GM12878 (cell line): ENCODE data around the gene OTUB2. TPM values are rescaled to one million over a fixed set of nuclear protein-coding genes. Genes with fewer than 3 reads are reported as not detected.

Source experiments
- ATAC-seq: fragments of 200-7000 bp; cut with Tn5 transposase; 3 replicates; pipeline ENCODE4 v1.9.1; 2020; ENCODE audit warnings: mild to moderate bottlenecking, moderate library complexity
- BruUV-seq: library from RNA; stranded (reverse); fragments of 400-500 nt; replicated peaks from 2 replicates; lab custom pipeline; 2021; lab: Mats Ljungman, UMichigan
- CTCF ChIA-PET: fragments of 300-600 bp; sonication (Branson Sonifier 250); formaldehyde crosslinking; extraction: SDS; loops from one replicate; lab custom pipeline; 2021; ENCODE audit warnings: inconsistent platforms; lab: Yijun Ruan, JAX
- POLR2A ChIA-PET: fragments of 350-600 bp; formaldehyde crosslinking; extraction: SDS; loops from one replicate; lab custom pipeline; 2021; ENCODE audit warnings: inconsistent platforms; lab: Charles Lee
- RAD21 ChIA-PET: fragments of 300-600 bp; sonication (Branson Sonifier 250); formaldehyde crosslinking; loops from one replicate; lab custom pipeline; 2023; ENCODE audit warnings: antibody characterized with exemption; ENCODE audit not compliant: unreplicated experiment; lab: Charles Lee
- SMC1A ChIA-PET: fragments of 300-600 bp; sonication (Branson Sonifier 250); formaldehyde crosslinking; loops from one replicate; lab custom pipeline; 2023; ENCODE audit not compliant: unreplicated experiment, uncharacterized antibody; lab: Charles Lee
- DNase-seq: peaks from one replicate; pipeline ENCODE4 v3.0.0-alpha.2; 2011; ENCODE audit warnings: low read depth, low spot score
- FAIRE-seq: peaks from 3 replicates; lab custom pipeline; 2011; peaks lifted over from hg19 to GRCh38; lab: Jason Lieb, UNC
- H2AFZ ChIP-seq: 2 replicates; pipeline ENCODE4 v1.6.0; 2011; ENCODE audit warnings: low read depth, low read length, control low read depth; ENCODE audit not compliant: control insufficient read depth
- H3K27ac ChIP-seq: 2 replicates; pipeline ENCODE4 v1.5.1; 2011; ENCODE audit warnings: control low read depth; ENCODE audit not compliant: control insufficient read depth, insufficient read depth
- H3K27me3 ChIP-seq, 2 experiments: replicated peaks in 1 of 2; 2 replicates each; pipeline versions ENCODE4 v1.6.0 to v1.6.1; 2011; ENCODE audit warnings: low read length in 1 of 2; ENCODE audit not compliant: control insufficient read depth in 2 of 2, insufficient read depth in 2 of 2
- H3K36me3 ChIP-seq, 2 experiments: 2 replicates each; pipeline ENCODE4 v1.5.1; 2011; ENCODE audit warnings: low read length in 1 of 2; ENCODE audit not compliant: control insufficient read depth in 2 of 2, insufficient read depth in 2 of 2
- H3K4me1 ChIP-seq: 2 replicates; pipeline ENCODE4 v1.6.1; 2011; ENCODE audit warnings: mild to moderate bottlenecking, low read length, moderate library complexity, mixed read lengths; ENCODE audit not compliant: control insufficient read depth, insufficient read depth
- H3K4me2 ChIP-seq: 2 replicates; pipeline ENCODE4 v1.6.0; 2011; ENCODE audit warnings: control low read depth; ENCODE audit not compliant: control insufficient read depth, insufficient read depth
- H3K4me3 ChIP-seq: fragments of 200-600 bp; sonication (generic); 2 replicates; pipeline ENCODE4 v1.5.1; 2016
- H3K79me2 ChIP-seq: 2 replicates; pipeline ENCODE4 v1.6.0; 2011; ENCODE audit warnings: low read length; ENCODE audit not compliant: control insufficient read depth, insufficient read depth
- H3K9ac ChIP-seq: 2 replicates; pipeline ENCODE4 v1.8.0; 2011; ENCODE audit warnings: low read length, control low read depth, mixed read lengths; ENCODE audit not compliant: control insufficient read depth, insufficient read depth
- H3K9me3 ChIP-seq: replicated peaks from 3 replicates; pipeline ENCODE4 v1.5.1; 2011; ENCODE audit warnings: mild to moderate bottlenecking, low read length; ENCODE audit not compliant: control insufficient read depth, insufficient read depth
- H4K20me1 ChIP-seq: 2 replicates; pipeline ENCODE4 v1.6.0; 2011; ENCODE audit not compliant: control insufficient read depth, insufficient read depth
- CREM ChIP-seq: IDR thresholded peaks from 2 replicates; pipeline ENCODE4 v1.6.1; 2014; ENCODE audit warnings: antibody characterized with exemption, low read depth
- ESRRA ChIP-seq: IDR thresholded peaks from 2 replicates; pipeline ENCODE4 v1.6.1; 2012; ENCODE audit warnings: mild to moderate bottlenecking, low read length, improper control_type of control experiment
- MEF2A ChIP-seq: IDR thresholded peaks from 2 replicates; pipeline ENCODE4 v1.6.1; 2011; ENCODE audit warnings: low read depth, mild to moderate bottlenecking, low read length, moderate library complexity; ENCODE audit not compliant: insufficient read depth
- NR2C1 ChIP-seq: fragments of 450-650 bp; IDR thresholded peaks from 2 replicates; pipeline ENCODE4 v1.6.1; 2017; ENCODE audit warnings: antibody characterized with exemption, mild to moderate bottlenecking, moderate library complexity
- POLR2AphosphoS2 ChIP-seq: IDR thresholded peaks from 2 replicates; pipeline ENCODE4 v1.6.1; 2011; ENCODE audit warnings: low read depth, mild to moderate bottlenecking, low read length, improper control_type of control experiment, moderate library complexity
- POLR2AphosphoS5 ChIP-seq: IDR thresholded peaks from 2 replicates; pipeline ENCODE4 v1.6.1; 2011; ENCODE audit warnings: mild to moderate bottlenecking, low read length, inconsistent platforms
- WGBS: methylation state at CpG from one replicate; pipeline ENCODE4 v1.1.6; 2016; ENCODE audit warnings: low lambda C conversion rate; ENCODE audit not compliant: insufficient replicate concordance, insufficient coverage; ENCODE audit errors: missing lambda C conversion rate; 5-methylcytosine and 5-hydroxymethylcytosine counted together
- in situ Hi-C: fragments of 300-500 bp; cut with MboI; formaldehyde crosslinking; loops from 9 replicates; pipeline ENCODE4 v1.14.3; 2018; ENCODE audit warnings: mixed read lengths
- intact Hi-C: fragments of 100-400 bp; cut with micrococcal nuclease; formaldehyde crosslinking; loops from one replicate; pipeline ENCODE4 v1.14.2; 2022; ENCODE audit not compliant: unreplicated experiment
- polyA plus RNA-seq, 11 experiments: library from polyadenylated mRNA; depleted of rRNA in 4 of 11; unstranded in 6 of 11; stranded (reverse) in 5 of 11; fragments of >200 nt; fragmentation: Nextera tagmentation in 4 of 11; fragmentation: Illumina TruSeq in 1 of 11; extraction: Ambion mirVana in 4 of 11; extraction: Trizol in 1 of 11; gene quantifications; 1 replicate in 1 of 11; 2 replicates in 10 of 11; pipeline versions ENCODE4 v1.2.1 to v1.2.3, GENCODE V29; 2011 to 2016; ENCODE audit warnings: inconsistent platforms in 2 of 11, missing spikeins in 2 of 11, low read depth in 1 of 11
- total RNA-seq, 4 experiments: library from RNA; depleted of rRNA in 3 of 4; stranded (reverse); fragments of >200 nt in 3 of 4; fragmentation: Illumina TruSeq in 1 of 4; extraction: Trizol in 1 of 4; gene quantifications; 2 replicates each; pipeline versions ENCODE4 v1.2.1 to v1.2.3, GENCODE V29; 2013 to 2021
- TF ChIP-seq, protein P1 (sequence below): IDR thresholded peaks from 2 replicates; pipeline ENCODE4 v1.6.1; 2011; ENCODE audit warnings: borderline replicate concordance, low read depth, mild to moderate bottlenecking, moderate library complexity, low read length; ENCODE audit not compliant: insufficient read depth, poor library complexity, severe bottlenecking
- TF ChIP-seq, protein P2 (sequence below): fragments of 450-650 bp; IDR thresholded peaks from 2 replicates; pipeline ENCODE4 v1.6.1; 2017; ENCODE audit warnings: mild to moderate bottlenecking
- TF ChIP-seq, protein P3 (sequence below): fragments of 150-350 bp; IDR thresholded peaks from 2 replicates; pipeline ENCODE4 v1.6.1; 2014; ENCODE audit warnings: mild to moderate bottlenecking, low read depth, low read length
- TF ChIP-seq, protein P4 (sequence below): IDR thresholded peaks from 2 replicates; pipeline ENCODE4 v1.6.1; 2011; ENCODE audit warnings: low read depth, low read length, improper control_type of control experiment, borderline replicate concordance

The OTUB2 gene
- total and polyA plus RNA-seq, 10 of the 15 experiments (the other 5 are each of a cell fraction or from before 2014, with no cell fraction given), result 0.05 to 0.82 (median 0.43) TPM

DNA sequence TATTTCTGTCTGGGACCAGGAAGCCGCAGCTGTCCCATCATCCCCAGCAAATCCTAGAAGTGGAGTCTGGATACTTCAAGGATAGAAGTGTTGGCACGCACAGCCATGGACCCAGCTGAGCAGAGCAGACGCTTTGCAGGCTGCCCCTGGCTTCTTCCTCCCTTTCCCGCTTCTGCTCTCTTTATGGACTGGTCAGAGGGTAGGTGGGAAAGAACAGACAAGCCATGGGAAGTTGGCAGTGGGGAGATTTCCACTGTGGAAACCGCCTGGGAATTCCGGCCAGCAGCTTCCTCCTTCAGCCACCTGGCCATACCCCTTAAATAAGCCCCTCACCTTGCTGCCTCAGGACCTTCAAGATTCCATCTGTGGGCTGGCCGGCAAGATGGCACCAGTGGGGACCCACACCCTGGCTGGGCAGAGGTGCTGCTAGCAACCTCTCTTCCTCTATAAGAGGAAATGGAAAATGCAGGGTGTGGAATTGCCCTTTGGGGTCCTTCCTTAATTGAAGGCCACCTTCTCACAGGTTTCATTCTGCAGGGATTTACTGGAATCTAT is 20.6 kb downstream of the OTUB2 start:
- Histone ChIP-seq H3K9me3 (no peaks in the 10 kb centered on the region), H3K4me2 (no peak overlapping the region), H3K27ac (no peak overlapping the region), H3K79me2 (no peaks in the 10 kb centered on the region), H3K36me3 (peaks cover 23 to 28% of the 10 kb centered on the region in 2 experiments), H4K20me1 (no peaks in the 10 kb centered on the region), H3K9ac (no peak overlapping the region), H3K27me3 (no peaks in the 10 kb centered on the region), H2AFZ (no peak overlapping the region), H3K4me1 (no peaks in the 10 kb centered on the region), H3K4me3 (no peak overlapping the region)
- FAIRE-seq, result no peak
- no TSS peak for BruUV-seq
- ChIA-PET CTCF (interaction anchor here (1.3 to 2.9 kb wide), 2 partner anchors 10 to 90 kb away, joined by 4 to 12 read pairs; no protein-coding TSS in a partner anchor), SMC1A (interaction anchor here (0.6 to 1.4 kb wide), 2 partner anchors 10 to 37 kb away, joined by 3 to 4 read pairs; no protein-coding TSS in a partner anchor), RAD21 (no interaction called here), POLR2A (no interaction called here)
- TF ChIP-seq POLR2AphosphoS5 (peak; percentile 37; the same call in 1 of the 2 replicates), NR2C1 (no peak)
- WGBS, result 82% methylated on average over 7 of the region's 7 CpGs
- ATAC-seq, result no peak
- intact Hi-C loops (no loop called here), in situ Hi-C loops (no loop called here)
- DNase-seq, result no peak

DNA sequence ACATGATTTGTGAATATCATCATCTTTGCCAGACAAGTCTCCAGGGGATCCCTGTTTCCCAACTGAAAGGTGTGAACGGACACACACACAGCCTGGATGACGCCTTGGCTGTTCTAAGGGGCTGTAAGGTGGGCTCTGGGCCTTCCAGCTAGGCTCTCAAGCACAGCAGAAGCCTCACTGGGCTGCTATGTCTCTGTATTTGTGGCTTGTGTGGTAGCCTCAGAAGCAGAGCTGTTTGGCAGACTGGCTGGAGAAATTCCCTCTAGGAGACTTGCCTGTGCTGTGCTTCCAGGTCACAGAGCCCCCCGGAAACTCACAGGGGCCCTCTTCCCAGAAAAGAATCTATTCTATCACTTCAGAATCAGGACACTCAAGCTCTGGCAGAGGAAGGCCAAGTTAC is 21.4 kb downstream of the OTUB2 start:
- WGBS, result 98% methylated on average over 3 of the region's 3 CpGs
- ChIA-PET SMC1A (interaction anchor here (1.1 to 2.0 kb wide), 3 partner anchors 9 to 89 kb away, joined by 3 to 5 read pairs (median 5); no protein-coding TSS in a partner anchor), POLR2A (no interaction called here), RAD21 (interaction anchor here (0.6 to 1.3 kb wide), 2 partner anchors 89 to 94 kb away, joined by 3 read pairs; no protein-coding TSS in a partner anchor), CTCF (interaction anchor here (1.2 to 2.9 kb wide), 3 partner anchors 11 to 89 kb away, joined by 3 to 12 read pairs (median 10); no protein-coding TSS in a partner anchor)
- H3K36me3 ChIP-seq, result peaks cover 31 to 32% of the 10 kb centered on the region in 2 experiments
- ATAC-seq, result no peak
- DNase-seq, result no peak
- no peak overlapping the region for H3K27ac ChIP-seq
- intact Hi-C loops, result no loop called here
- no peak overlapping the region for H3K9ac ChIP-seq
- no peaks in the 10 kb centered on the region for H3K9me3 ChIP-seq
- no peak overlapping the region for H3K4me2 ChIP-seq
- no peak for FAIRE-seq
- H3K4me1 ChIP-seq, result no peaks in the 10 kb centered on the region
- no peaks in the 10 kb centered on the region for H4K20me1 ChIP-seq
- no peaks in the 10 kb centered on the region for H3K27me3 ChIP-seq
- H2AFZ ChIP-seq, result no peak overlapping the region
- no peak overlapping the region for H3K4me3 ChIP-seq
- no TSS peak for BruUV-seq
- H3K79me2 ChIP-seq, result no peaks in the 10 kb centered on the region
- in situ Hi-C loops, result no loop called here
- TF ChIP-seq ESRRA, result no peak
- TF ChIP-seq CREM, result no peak
- TF ChIP-seq, protein P1, sequence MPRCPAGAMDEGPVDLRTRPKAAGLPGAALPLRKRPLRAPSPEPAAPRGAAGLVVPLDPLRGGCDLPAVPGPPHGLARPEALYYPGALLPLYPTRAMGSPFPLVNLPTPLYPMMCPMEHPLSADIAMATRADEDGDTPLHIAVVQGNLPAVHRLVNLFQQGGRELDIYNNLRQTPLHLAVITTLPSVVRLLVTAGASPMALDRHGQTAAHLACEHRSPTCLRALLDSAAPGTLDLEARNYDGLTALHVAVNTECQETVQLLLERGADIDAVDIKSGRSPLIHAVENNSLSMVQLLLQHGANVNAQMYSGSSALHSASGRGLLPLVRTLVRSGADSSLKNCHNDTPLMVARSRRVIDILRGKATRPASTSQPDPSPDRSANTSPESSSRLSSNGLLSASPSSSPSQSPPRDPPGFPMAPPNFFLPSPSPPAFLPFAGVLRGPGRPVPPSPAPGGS, result no peak
- TF ChIP-seq MEF2A, result no peak
- TF ChIP-seq POLR2AphosphoS2, result no peak
- TF ChIP-seq, protein P2, sequence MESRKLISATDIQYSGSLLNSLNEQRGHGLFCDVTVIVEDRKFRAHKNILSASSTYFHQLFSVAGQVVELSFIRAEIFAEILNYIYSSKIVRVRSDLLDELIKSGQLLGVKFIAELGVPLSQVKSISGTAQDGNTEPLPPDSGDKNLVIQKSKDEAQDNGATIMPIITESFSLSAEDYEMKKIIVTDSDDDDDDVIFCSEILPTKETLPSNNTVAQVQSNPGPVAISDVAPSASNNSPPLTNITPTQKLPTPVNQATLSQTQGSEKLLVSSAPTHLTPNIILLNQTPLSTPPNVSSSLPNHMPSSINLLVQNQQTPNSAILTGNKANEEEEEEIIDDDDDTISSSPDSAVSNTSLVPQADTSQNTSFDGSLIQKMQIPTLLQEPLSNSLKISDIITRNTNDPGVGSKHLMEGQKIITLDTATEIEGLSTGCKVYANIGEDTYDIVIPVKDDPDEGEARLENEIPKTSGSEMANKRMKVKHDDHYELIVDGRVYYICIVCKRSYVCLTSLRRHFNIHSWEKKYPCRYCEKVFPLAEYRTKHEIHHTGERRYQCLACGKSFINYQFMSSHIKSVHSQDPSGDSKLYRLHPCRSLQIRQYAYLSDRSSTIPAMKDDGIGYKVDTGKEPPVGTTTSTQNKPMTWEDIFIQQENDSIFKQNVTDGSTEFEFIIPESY, result no peak
- TF ChIP-seq, protein P3, sequence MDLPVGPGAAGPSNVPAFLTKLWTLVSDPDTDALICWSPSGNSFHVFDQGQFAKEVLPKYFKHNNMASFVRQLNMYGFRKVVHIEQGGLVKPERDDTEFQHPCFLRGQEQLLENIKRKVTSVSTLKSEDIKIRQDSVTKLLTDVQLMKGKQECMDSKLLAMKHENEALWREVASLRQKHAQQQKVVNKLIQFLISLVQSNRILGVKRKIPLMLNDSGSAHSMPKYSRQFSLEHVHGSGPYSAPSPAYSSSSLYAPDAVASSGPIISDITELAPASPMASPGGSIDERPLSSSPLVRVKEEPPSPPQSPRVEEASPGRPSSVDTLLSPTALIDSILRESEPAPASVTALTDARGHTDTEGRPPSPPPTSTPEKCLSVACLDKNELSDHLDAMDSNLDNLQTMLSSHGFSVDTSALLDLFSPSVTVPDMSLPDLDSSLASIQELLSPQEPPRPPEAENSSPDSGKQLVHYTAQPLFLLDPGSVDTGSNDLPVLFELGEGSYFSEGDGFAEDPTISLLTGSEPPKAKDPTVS, result no peak
- TF ChIP-seq, protein P4, sequence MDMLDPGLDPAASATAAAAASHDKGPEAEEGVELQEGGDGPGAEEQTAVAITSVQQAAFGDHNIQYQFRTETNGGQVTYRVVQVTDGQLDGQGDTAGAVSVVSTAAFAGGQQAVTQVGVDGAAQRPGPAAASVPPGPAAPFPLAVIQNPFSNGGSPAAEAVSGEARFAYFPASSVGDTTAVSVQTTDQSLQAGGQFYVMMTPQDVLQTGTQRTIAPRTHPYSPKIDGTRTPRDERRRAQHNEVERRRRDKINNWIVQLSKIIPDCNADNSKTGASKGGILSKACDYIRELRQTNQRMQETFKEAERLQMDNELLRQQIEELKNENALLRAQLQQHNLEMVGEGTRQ, result no peak
